Anterior cingulate cortex (tissue), 58 donors: Measurements from ENCODE around the gene GPR17.

Experiments used
- DNase-seq, 58 donors: peaks; one replicate each; lab custom pipeline; 2025; lab: John Stamatoyannopoulos, UW

The GPR17 gene, protein sequence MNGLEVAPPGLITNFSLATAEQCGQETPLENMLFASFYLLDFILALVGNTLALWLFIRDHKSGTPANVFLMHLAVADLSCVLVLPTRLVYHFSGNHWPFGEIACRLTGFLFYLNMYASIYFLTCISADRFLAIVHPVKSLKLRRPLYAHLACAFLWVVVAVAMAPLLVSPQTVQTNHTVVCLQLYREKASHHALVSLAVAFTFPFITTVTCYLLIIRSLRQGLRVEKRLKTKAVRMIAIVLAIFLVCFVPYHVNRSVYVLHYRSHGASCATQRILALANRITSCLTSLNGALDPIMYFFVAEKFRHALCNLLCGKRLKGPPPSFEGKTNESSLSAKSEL

GRCh38 chr2:127645395-127646291 is at the start of gene GPR17:
GPR17 (plus strand) TSS chr2:127646153; CDS start chr2:127650736, 4,583 bp downstream.
- DNase-seq: peak in 44 of 58 donors; percentile 15 to 84 (median 60)

DNA sequence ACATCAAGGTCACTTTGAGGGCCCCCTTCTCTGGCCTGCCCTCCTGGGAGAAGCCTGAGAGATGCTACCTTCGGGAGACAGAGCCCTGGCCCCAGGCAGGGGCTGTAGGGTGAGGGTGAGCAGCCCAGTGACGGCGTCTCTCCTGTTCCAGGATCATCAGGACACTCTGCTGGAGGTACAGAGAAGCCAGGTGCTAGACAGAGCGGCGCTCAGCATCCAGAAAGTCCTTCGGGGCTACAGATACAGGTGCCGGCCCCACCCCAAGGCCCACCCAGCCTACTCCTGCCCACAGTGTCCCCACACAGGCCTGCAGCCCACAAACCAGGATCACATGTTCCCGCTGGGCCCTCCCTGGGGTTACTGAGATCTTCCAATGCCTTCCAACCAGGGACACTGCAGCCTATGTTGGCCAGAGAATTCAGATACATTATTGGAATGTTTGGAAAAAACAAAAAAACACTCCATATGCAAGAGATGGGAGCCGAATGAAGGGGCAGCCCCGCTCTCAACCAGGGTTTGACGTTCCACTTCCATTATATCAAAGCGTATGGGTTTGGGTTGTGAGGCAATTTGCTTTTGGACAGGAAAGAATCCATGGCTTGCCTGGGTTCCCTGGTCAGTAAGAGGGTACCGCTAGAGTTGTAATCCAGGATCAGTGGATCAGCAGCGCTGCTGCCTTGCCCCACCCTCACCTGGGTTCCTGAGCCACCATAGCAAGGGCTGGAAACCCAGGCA is 49.5 kb upstream of the GPR17 start:
- no peak for DNase-seq

GRCh38 chr2:127597046-127597983 is 48.6 kb upstream of the GPR17 start:
- no peak for DNase-seq

GRCh38 chr2:127597984-127598380 is 48.0 kb upstream of the GPR17 start:
- DNase-seq: no peak

- no peak for DNase-seq
Observed at GRCh38 chr2:127598711-127599110, 47.2 kb upstream of the GPR17 start.

- DNase-seq: no peak
Observed at GRCh38 chr2:127599211-127599610, 46.7 kb upstream of the GPR17 start.

DNA sequence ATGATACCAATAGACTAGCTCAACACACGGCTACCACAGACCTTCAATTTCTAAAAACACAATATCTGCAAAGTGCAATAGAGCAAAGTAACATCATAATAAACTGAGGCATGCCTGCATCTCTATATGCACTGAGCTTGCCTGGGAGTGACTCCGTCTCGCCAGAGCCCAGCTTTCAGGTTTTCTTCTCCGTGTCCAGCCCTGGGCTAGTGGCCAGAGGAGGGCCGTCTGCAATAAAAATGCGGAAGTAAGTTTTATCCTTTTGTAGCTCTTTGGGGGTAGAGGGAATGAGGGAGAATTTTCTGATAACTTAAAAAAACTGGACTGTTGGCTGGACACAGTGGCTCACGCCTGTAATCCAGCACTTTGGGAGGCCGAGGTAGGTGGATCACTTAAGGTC is 41.0 kb upstream of the GPR17 start:
- no peak for DNase-seq

DNA sequence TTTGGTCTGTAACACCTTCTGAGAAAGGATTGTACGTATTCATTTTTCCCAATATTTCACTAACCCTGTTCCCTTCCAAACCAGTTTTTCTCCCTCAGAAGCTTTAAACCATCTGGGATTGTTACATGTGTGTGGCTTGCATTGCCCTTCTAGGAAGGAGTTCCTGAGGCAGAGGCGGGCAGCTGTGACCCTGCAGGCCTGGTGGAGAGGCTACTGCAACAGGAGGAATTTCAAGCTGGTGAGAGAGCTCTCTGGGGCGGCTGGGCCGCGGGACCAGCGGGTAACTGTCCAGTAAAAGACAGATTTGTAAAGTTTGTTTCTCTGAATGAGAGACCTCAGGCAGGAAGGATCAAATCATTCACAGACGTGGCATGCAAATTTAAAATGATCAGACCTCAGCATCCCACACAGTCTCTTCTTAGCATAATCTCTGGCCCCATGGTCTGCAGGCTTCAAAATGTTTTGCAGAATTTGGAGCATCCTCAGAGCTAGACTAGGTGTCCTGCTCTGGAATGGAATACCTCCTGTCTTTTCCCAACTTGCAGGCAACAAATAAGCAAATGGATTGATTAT is 40.2 kb upstream of the GPR17 start:
- no peak for DNase-seq

- no peak for DNase-seq
Observed at GRCh38 chr2:127606625-127607398, 39.1 kb upstream of the GPR17 start.

DNA sequence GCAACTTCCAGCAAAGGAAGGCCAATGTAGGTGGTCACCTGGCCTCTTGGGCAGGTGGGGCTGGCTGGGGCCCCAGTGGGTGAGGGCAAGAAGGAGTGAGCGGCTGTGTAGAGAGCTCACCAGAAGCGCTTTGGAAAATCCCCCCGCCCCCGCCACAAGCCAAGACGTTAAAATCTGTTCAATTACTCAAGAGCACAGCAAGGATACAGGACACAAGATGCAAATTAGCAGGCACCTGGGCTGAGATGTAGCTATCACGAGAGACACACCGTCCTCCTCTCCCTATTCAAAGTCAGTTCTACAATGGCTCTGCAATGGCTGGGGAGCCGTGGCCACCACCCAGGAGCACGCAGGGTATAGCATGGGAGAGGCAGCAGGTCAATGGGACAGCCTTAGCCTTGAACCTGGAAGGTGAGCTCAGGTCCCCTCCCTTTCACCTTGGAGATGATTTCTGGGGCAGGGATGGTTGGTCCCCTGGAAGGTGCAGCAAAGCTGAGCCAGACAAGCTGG is 38.5 kb upstream of the GPR17 start:
- no peak for DNase-seq

GRCh38 chr2:127608061-127609030 is 37.6 kb upstream of the GPR17 start:
- no peak for DNase-seq

DNA sequence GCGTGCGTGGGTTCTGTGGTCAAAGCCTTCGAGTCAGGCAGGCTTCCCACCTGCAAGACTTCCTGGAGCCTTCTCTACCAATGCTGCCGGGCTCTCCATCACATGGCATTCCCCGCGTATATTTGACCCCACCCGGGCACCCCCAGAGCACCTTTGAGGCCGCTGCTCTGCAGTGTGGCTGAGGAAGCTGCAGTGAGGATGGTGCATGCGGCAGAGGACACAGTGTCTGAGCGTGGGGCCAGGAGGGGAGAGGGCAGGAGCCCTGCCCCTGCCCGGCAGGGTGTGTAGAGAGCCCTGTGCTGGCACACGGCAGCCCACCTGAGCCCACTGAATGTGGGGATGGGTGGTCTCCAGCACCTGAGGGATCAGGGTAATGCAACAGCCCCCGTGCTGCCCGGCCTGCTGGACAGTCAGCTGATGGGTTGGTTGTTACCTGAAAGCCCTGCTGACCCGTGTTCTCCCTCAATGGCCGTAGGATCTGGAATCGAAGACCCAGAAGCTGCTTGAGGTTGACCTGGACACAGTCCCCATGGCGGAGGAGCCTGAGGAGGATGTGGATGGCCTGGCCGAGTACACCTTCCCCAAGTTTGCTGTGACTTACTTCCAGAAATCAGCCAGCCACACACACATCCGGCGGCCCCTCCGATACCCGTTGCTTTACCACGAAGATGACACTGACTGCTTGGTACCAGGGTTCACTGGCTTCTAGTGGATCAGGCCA is 36.8 kb upstream of the GPR17 start:
- no peak for DNase-seq

GRCh38 chr2:127609818-127610217 is 36.1 kb upstream of the GPR17 start:
- no peak for DNase-seq

DNA sequence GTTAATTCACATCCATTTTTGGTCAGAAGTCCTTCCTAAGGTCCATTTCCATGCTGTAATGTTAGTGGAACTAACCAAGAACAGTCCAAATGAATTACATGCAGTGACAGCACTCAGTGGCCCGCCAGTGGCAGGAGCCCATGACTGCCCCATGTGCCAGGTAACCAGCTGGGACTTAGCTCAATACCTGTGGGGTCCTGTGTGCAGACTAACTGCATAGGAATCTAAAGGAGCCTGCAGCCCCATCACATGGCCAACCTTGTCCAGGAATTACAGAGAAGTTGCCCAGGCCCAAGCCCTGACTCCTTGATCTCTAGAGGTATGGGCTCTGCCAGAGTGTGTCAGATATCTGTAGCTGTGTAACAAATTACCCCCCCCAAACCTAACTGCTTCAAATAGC is 35.4 kb upstream of the GPR17 start:
- no peak for DNase-seq

DNA sequence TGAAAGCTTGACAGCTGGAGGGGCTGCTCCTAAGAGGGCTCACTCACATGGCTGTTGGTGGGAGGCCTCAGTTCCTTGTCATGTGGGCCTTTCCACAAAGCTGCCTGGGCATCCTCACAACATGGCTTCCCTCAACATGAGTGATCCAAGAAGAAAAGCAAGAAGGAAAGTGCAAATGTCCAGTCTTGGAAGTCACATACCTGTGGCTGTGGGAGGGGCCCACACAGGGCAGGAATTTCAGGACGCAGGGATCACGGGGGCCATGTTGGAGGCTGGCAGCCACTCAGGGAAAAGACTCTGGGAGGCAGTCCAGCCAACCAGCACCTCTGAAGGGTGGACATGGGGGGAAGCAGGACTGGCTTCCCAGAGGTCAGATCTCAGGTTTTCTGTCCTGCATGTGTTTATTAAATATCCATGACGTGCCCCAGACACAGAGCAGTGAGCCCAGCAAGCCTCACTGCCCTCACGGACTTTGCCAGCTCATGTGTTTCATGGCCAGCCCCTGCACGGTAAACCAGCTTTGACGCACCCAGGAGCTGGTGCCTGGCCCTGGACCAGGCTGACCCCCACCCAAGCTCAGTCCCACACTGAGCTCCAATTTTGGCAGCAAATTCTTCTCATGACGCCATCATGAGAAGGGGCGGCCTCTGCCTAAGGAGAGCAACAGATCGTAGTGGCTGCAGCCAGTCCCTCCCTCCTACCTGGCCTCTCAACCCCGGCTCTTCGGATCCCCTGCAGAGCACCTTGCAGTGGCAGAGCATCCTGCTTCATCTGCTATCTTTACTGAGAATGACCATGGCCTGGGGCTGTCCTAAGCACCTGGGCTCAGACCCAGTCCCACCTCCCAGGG is 34.7 kb upstream of the GPR17 start:
- DNase-seq: no peak
